RWPE1 (cell line): ENCODE data around the gene RNF217.

ENCODE experiments used
- CTCF ChIA-PET: fragments of 350-600 bp; sonication (Branson Sonifier 250); formaldehyde crosslinking; extraction: SDS; loops from one replicate; lab custom pipeline; 2021; lab: Yijun Ruan, JAX
- POLR2A ChIA-PET: fragments of 400-600 bp; formaldehyde crosslinking; extraction: SDS; loops from one replicate; lab custom pipeline; 2020; ENCODE audit warnings: antibody characterized with exemption; ENCODE audit not compliant: low non-redundant PET; lab: Yijun Ruan, JAX
- DNase-seq: peaks from one replicate; pipeline ENCODE4 v3.0.0; 2012; ENCODE audit warnings: low spot score
- H3K27ac ChIP-seq: fragments of 450-650 bp; 2 replicates; pipeline ENCODE4 v1.5.1; 2017
- CTCF ChIP-seq: fragments of 450-650 bp; conservative IDR thresholded peaks from 2 replicates; pipeline ENCODE4 v1.5.1; 2017; ENCODE audit warnings: low read depth, mild to moderate bottlenecking

The RNF217 gene

GRCh38 chr6:124967444-124967843 is 5.2 kb downstream of the RNF217 start:
- ChIA-PET POLR2A (no interaction called here), CTCF (interaction anchor here (0.7 kb wide), 2 partner anchors 37 to 144 kb away, joined by 3 to 4 read pairs; no protein-coding TSS in a partner anchor)
- H3K27ac ChIP-seq, result no peak overlapping the region
- no peak for DNase-seq
- TF ChIP-seq CTCF, result no peak

GRCh38 chr6:124968401-124968800 is 6.2 kb downstream of the RNF217 start:
- no peak for TF ChIP-seq CTCF
- ChIA-PET CTCF (interaction anchor here (0.5 to 0.7 kb wide), 3 partner anchors 119 to 208 kb away, joined by 3 read pairs; no protein-coding TSS in a partner anchor), POLR2A (no interaction called here)
- H3K27ac ChIP-seq, result no peak overlapping the region
- no peak for DNase-seq

- CTCF ChIA-PET, result no interaction called here
- no peak for TF ChIP-seq CTCF
Observed at GRCh38 chr6:124970243-124970642, 8.0 kb downstream of the RNF217 start.

GRCh38 chr6:124970763-124971162 is 8.5 kb downstream of the RNF217 start:
- ChIA-PET POLR2A (no interaction called here), CTCF (no interaction called here)
- no peak for TF ChIP-seq CTCF
- H3K27ac ChIP-seq, result no peak overlapping the region
- no peak for DNase-seq

More at GRCh38 chr6:124970243-124970642, 8.0 kb downstream of the RNF217 start:
- no peak for DNase-seq
- no peak overlapping the region for H3K27ac ChIP-seq
- POLR2A ChIA-PET, result no interaction called here

GRCh38 chr6:124973780-124974179 is 11.5 kb downstream of the RNF217 start:
- ChIA-PET POLR2A (no interaction called here), CTCF (interaction anchor here (0.6 to 0.7 kb wide), 2 partner anchors 43 to 978 kb away, joined by 3 to 4 read pairs; no protein-coding TSS in a partner anchor)
- no peak for TF ChIP-seq CTCF
- no peak for DNase-seq
- no peak overlapping the region for H3K27ac ChIP-seq

- POLR2A ChIA-PET, result no interaction called here
- CTCF ChIA-PET, result interaction anchor here (0.6 kb wide), 1 partner anchor 35 kb away, joined by 3 read pairs; no protein-coding TSS in a partner anchor
Observed at GRCh38 chr6:124974771-124975377, 12.6 kb downstream of the RNF217 start.

More at GRCh38 chr6:124974771-124975377, 12.6 kb downstream of the RNF217 start:
- DNase-seq, result no peak
- H3K27ac ChIP-seq, result no peak overlapping the region
- no peak for TF ChIP-seq CTCF
